H9 (cell line): ENCODE data around the gene CDK16. TPM values are rescaled to one million over a fixed set of nuclear protein-coding genes. Genes with fewer than 3 reads are reported as not detected.
A peak's percentile ranks its signal among the peaks of the same experiment; 100 is the strongest.

Source experiments
- DNase-seq: peaks from one replicate; pipeline ENCODE4 v3.0.0-alpha.2; 2017
- H2AFZ ChIP-seq: one replicate; pipeline ENCODE4 v1.6.1; 2013; ENCODE audit warnings: mild to moderate bottlenecking, low read length, control low read depth, moderate library complexity
- H2AK5ac ChIP-seq: 2 replicates; pipeline ENCODE4 v1.6.1; 2013; ENCODE audit warnings: low read length, control low read depth, mixed read lengths; ENCODE audit not compliant: insufficient read length
- H2BK120ac ChIP-seq: one replicate; pipeline ENCODE4 v1.6.1; 2013; ENCODE audit warnings: low read depth, mild to moderate bottlenecking, low read length, control low read depth, inconsistent platforms; ENCODE audit not compliant: poor library complexity, severe bottlenecking
- H2BK12ac ChIP-seq: 2 replicates; pipeline ENCODE4 v1.6.1; 2013; ENCODE audit warnings: low read length, control low read depth, mixed read lengths, low read depth; ENCODE audit not compliant: insufficient read length
- H2BK15ac ChIP-seq: 2 replicates; pipeline ENCODE4 v1.6.1; 2013; ENCODE audit warnings: low read depth, low read length, control low read depth
- H2BK20ac ChIP-seq: one replicate; pipeline ENCODE4 v1.6.1; 2013; ENCODE audit warnings: low read depth, mild to moderate bottlenecking, low read length, control low read depth, inconsistent platforms; ENCODE audit not compliant: poor library complexity, severe bottlenecking
- H2BK5ac ChIP-seq: 2 replicates; pipeline ENCODE4 v1.6.1; 2013; ENCODE audit warnings: low read length, control low read depth, mixed read lengths; ENCODE audit not compliant: insufficient read length
- H3K14ac ChIP-seq: 2 replicates; pipeline ENCODE4 v1.6.1; 2013; ENCODE audit warnings: low read length, control low read depth; ENCODE audit not compliant: insufficient read depth
- H3K18ac ChIP-seq: 2 replicates; pipeline ENCODE4 v1.6.1; 2013; ENCODE audit warnings: low read depth, mild to moderate bottlenecking, mixed read lengths, low read length, control low read depth; ENCODE audit not compliant: insufficient read length
- H3K23ac ChIP-seq: 2 replicates; pipeline ENCODE4 v1.6.1; 2013; ENCODE audit warnings: low read length, control low read depth, mixed read lengths, low read depth; ENCODE audit not compliant: insufficient read length
- H3K23me2 ChIP-seq: 2 replicates; pipeline ENCODE4 v1.6.1; 2013; ENCODE audit warnings: low read depth, mild to moderate bottlenecking, mixed read lengths, low read length, control low read depth; ENCODE audit not compliant: insufficient read length, poor library complexity, severe bottlenecking
- H3K27ac ChIP-seq: 2 replicates; pipeline ENCODE4 v1.5.1; 2013; ENCODE audit warnings: low read length, control low read depth, mixed read lengths, low read depth; ENCODE audit not compliant: insufficient read length
- H3K27me3 ChIP-seq: 2 replicates; pipeline ENCODE4 v1.6.1; 2013; ENCODE audit warnings: low read length, control low read depth, inconsistent platforms; ENCODE audit not compliant: insufficient read depth
- H3K4ac ChIP-seq: 2 replicates; pipeline ENCODE4 v1.6.1; 2013; ENCODE audit warnings: low read depth, mild to moderate bottlenecking, control low read depth, inconsistent platforms, low read length, moderate library complexity
- H3K4me1 ChIP-seq: 2 replicates; pipeline ENCODE4 v1.6.1; 2013; ENCODE audit warnings: low read length, control low read depth, inconsistent platforms; ENCODE audit not compliant: insufficient read depth
- H3K4me2 ChIP-seq: 2 replicates; pipeline ENCODE4 v1.6.1; 2013; ENCODE audit warnings: low read length, control low read depth, mixed read lengths; ENCODE audit not compliant: insufficient read length, insufficient read depth
- H3K56ac ChIP-seq: 2 replicates; pipeline ENCODE4 v1.6.1; 2013; ENCODE audit warnings: low read depth, mild to moderate bottlenecking, mixed read lengths, low read length, control low read depth; ENCODE audit not compliant: insufficient read length
- H3K79me1 ChIP-seq: 2 replicates; pipeline ENCODE4 v1.6.1; 2013; ENCODE audit warnings: low read depth, mild to moderate bottlenecking, moderate library complexity, low read length, control low read depth, inconsistent platforms; ENCODE audit not compliant: insufficient read depth, poor library complexity, severe bottlenecking
- H3K79me2 ChIP-seq: 2 replicates; pipeline ENCODE4 v1.6.1; 2013; ENCODE audit warnings: low read length, control low read depth, inconsistent platforms; ENCODE audit not compliant: insufficient read depth
- H3K9ac ChIP-seq: 2 replicates; pipeline ENCODE4 v1.6.1; 2013; ENCODE audit warnings: low read length, control low read depth, mixed read lengths; ENCODE audit not compliant: insufficient read length; ENCODE audit errors: extremely low read depth
- H3K9me3 ChIP-seq: one replicate; pipeline ENCODE4 v1.6.1; 2013; ENCODE audit warnings: low read depth, low read length, inconsistent platforms; ENCODE audit not compliant: control insufficient read depth
- H3T11ph ChIP-seq: one replicate; pipeline ENCODE4 v1.6.1; 2013; ENCODE audit warnings: mild to moderate bottlenecking, low read length, control low read depth, inconsistent platforms
- H4K20me1 ChIP-seq: one replicate; pipeline ENCODE4 v1.6.1; 2013; ENCODE audit not compliant: control insufficient read depth, insufficient read length, insufficient read depth
- H4K5ac ChIP-seq: 2 replicates; pipeline ENCODE4 v1.6.1; 2013; ENCODE audit warnings: low read depth, mild to moderate bottlenecking, mixed read lengths, low read length, control low read depth; ENCODE audit not compliant: insufficient read length
- H4K8ac ChIP-seq: replicated peaks from 2 replicates; pipeline ENCODE4 v1.6.1; 2013; ENCODE audit warnings: low read length, control low read depth, mixed read lengths, low read depth; ENCODE audit not compliant: insufficient read length
- H4K91ac ChIP-seq: 2 replicates; pipeline ENCODE4 v1.6.1; 2013; ENCODE audit warnings: low read depth, mild to moderate bottlenecking, moderate library complexity, mixed read lengths, low read length, control low read depth; ENCODE audit not compliant: insufficient read length
- H3K27ac Mint-ChIP-seq, 3 experiments: 2 replicates in 2 of 3; 3 replicates in 1 of 3; pipeline ENCODE4 v1.8.0; 2020 to 2021; ENCODE audit warnings: mixed read lengths in 3 of 3, mild to moderate bottlenecking in 1 of 3, moderate library complexity in 1 of 3
- H3K27me3 Mint-ChIP-seq: 2 replicates; pipeline ENCODE4 v1.8.0; 2021; ENCODE audit warnings: low read depth, mild to moderate bottlenecking, moderate library complexity, mixed read lengths
- H3K36me3 Mint-ChIP-seq, 3 experiments: 2 replicates in 2 of 3; 3 replicates in 1 of 3; pipeline ENCODE4 v1.8.0; 2020 to 2021; ENCODE audit warnings: low read depth in 3 of 3, mixed read lengths in 3 of 3; ENCODE audit not compliant: insufficient read depth in 1 of 3
- H3K4me1 Mint-ChIP-seq, 2 experiments: 2 replicates each; pipeline ENCODE4 v1.8.0; 2020; ENCODE audit warnings: mixed read lengths in 2 of 2
- H3K4me3 Mint-ChIP-seq, 2 experiments: 2 replicates in 1 of 2; 3 replicates in 1 of 2; pipeline ENCODE4 v1.8.0; 2020 to 2021; ENCODE audit warnings: mild to moderate bottlenecking in 2 of 2, mixed read lengths in 2 of 2, moderate library complexity in 1 of 2
- H3K9me3 Mint-ChIP-seq, 2 experiments: 2 replicates in 1 of 2; 3 replicates in 1 of 2; pipeline ENCODE4 v1.8.0; 2020; ENCODE audit warnings: mild to moderate bottlenecking in 2 of 2, mixed read lengths in 2 of 2, moderate library complexity in 1 of 2
- WGBS: extraction: QIAGEN DNeasy Blood & Tissue Kit; methylation state at CpG from one replicate; pipeline ENCODE4 v1.1.7; 2013; ENCODE audit warnings: missing lambda C conversion rate, low lambda C conversion rate, mixed read lengths; ENCODE audit not compliant: insufficient read length; ENCODE audit errors: extremely low coverage; 5-methylcytosine and 5-hydroxymethylcytosine counted together
- total RNA-seq: library from RNA; stranded (reverse); gene quantifications from 2 replicates; pipeline ENCODE4 v1.2.1, GENCODE V29; 2021
- TF ChIP-seq, protein P1 (sequence below): fragments of 200-600 bp; sonication (generic); conservative IDR thresholded peaks from 3 replicates; pipeline ENCODE4 v1.8.0; 2021; ENCODE audit warnings: antibody characterized with exemption, mild to moderate bottlenecking

CDK16 gene
- total RNA-seq, 1 experiment from 2014 or later, result 226 TPM

DNA sequence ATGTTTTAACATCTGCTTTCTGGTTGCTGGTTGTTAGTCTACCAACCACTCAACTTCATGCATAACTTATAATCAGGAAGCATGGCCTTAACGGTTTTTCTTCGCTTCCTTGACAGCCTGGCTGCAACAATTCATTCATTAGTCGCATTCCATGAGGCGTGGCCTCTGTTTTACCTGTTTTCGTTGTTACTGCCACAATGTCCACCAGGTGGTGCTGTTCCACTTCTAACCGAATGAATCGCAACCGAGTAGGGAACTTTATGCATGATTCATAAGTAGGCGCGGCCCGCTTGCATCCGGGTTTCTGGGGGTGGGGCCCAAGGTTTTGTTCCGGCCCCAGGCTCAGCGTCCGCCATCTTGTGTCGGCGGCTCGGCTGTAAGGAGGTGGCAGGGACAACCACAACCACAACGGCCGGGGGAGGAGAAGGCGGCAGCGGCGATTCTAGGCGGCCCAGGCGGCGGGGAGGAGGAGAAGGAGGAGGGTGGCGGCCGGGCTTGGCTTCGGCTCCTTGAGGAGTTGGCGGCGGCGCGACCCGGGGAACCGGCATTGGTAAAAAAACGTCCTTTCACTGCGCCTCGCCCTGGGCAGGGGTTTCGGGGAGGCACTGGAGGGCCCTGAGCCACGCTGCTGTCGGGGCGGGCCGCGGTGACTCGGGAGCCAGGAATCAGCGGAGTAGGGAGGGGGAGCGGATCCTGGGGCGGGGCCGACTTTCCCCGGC lies 24.8 kb upstream of the CDK16 start, which contains the start of gene UBA1:
TSS of gene UBA1 (plus strand) at position 355 of the 719 bp plus-strand sequence. CDS start 4,974 bp downstream, outside the sequence.
- Mint-ChIP-seq H3K9me3 (peaks cover 2 to 18% of the 10 kb centered on the region in 2 experiments; a peak in 4 of 5 replicates), H3K27me3 (no peaks in the 10 kb centered on the region; the same call in 1 of the 2 replicates), H3K36me3 (peaks cover 41 to 43% (median 42%) of the 10 kb centered on the region in 3 experiments), H3K27ac (peak within 1 kb of the TSS; percentile 99 to 100 (median 99)), H3K4me1 (peaks cover 46 to 50% of the 10 kb centered on the region in 2 experiments), H3K4me3 (peak within 1 kb of the TSS; percentile 96 to 97)
- Histone ChIP-seq H3K27ac (peak within 1 kb of the TSS; percentile 35), H3T11ph (no peak within 1 kb of the TSS), H2BK5ac (peak within 1 kb of the TSS; percentile 23), H3K4me2 (peak within 1 kb of the TSS; percentile 89), H3K79me2 (peaks cover 38% of the 10 kb centered on the region; the same call in 1 of the 2 replicates), H3K14ac (peak within 1 kb of the TSS; percentile 98), H2AK5ac (no peak within 1 kb of the TSS), H2AFZ (no peak within 1 kb of the TSS), H3K4me1 (peaks cover 15% of the 10 kb centered on the region; the same call in 1 of the 2 replicates), H2BK15ac (no peak within 1 kb of the TSS), H2BK20ac (no peak within 1 kb of the TSS), H3K56ac (no peak within 1 kb of the TSS), H2BK120ac (no peak within 1 kb of the TSS), H4K20me1 (no peaks in the 10 kb centered on the region), H4K8ac (no peak within 1 kb of the TSS), H3K23me2 (peaks cover 15% of the 10 kb centered on the region), H3K4ac (no peak within 1 kb of the TSS), H3K9me3 (no peaks in the 10 kb centered on the region), H3K18ac (peak within 1 kb of the TSS; percentile 92), H4K5ac (no peak within 1 kb of the TSS), H2BK12ac (no peak within 1 kb of the TSS), H3K9ac (peak within 1 kb of the TSS; percentile 84), H3K23ac (no peak within 1 kb of the TSS), H3K27me3 (no peaks in the 10 kb centered on the region), H4K91ac (no peak within 1 kb of the TSS), H3K79me1 (peaks cover 12% of the 10 kb centered on the region)
- no CpG with 5 or more reads among the region's 50 CpGs for WGBS
- TF ChIP-seq, protein P1, sequence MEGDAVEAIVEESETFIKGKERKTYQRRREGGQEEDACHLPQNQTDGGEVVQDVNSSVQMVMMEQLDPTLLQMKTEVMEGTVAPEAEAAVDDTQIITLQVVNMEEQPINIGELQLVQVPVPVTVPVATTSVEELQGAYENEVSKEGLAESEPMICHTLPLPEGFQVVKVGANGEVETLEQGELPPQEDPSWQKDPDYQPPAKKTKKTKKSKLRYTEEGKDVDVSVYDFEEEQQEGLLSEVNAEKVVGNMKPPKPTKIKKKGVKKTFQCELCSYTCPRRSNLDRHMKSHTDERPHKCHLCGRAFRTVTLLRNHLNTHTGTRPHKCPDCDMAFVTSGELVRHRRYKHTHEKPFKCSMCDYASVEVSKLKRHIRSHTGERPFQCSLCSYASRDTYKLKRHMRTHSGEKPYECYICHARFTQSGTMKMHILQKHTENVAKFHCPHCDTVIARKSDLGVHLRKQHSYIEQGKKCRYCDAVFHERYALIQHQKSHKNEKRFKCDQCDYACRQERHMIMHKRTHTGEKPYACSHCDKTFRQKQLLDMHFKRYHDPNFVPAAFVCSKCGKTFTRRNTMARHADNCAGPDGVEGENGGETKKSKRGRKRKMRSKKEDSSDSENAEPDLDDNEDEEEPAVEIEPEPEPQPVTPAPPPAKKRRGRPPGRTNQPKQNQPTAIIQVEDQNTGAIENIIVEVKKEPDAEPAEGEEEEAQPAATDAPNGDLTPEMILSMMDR, result peak; percentile 89
- DNase-seq, result peak; percentile 96
